HG02981 (cell line): ENCODE measurements around the gene SLMAP.
"Not testable (repeated sequence)": the region's sequence is repeated elsewhere in the genome, so short reads cannot be mapped to it uniquely, and the experiment has no call there.

Experiments used
- ATAC-seq: cut with Tn5 transposase; IDR thresholded peaks from one replicate; pipeline ENCODE4 v1.9.1; 2021; ENCODE audit warnings: mild to moderate bottlenecking, moderate library complexity; ENCODE audit not compliant: unreplicated experiment

The SLMAP gene

GRCh38 chr3:57792198-57792597 is 36.1 kb downstream of the SLMAP start:
- ATAC-seq, result no peak

GRCh38 chr3:57793737-57794187 is 37.7 kb downstream of the SLMAP start:
- no peak for ATAC-seq

GRCh38 chr3:57794501-57794900 is 38.4 kb downstream of the SLMAP start:
- ATAC-seq, result no peak

- no peak for ATAC-seq
Measured at GRCh38 chr3:57794951-57795350, 38.8 kb downstream of the SLMAP start.

GRCh38 chr3:57796261-57796660 is 40.2 kb downstream of the SLMAP start:
- ATAC-seq, result no peak

- no peak for ATAC-seq
Measured at GRCh38 chr3:57797701-57798487, 41.8 kb downstream of the SLMAP start.

- ATAC-seq, result no peak
Measured at GRCh38 chr3:57803647-57804081, 47.6 kb downstream of the SLMAP start.

GRCh38 chr3:57805266-57805665 is 49.2 kb downstream of the SLMAP start:
- no peak for ATAC-seq

GRCh38 chr3:57805674-57806073 is 49.6 kb downstream of the SLMAP start:
- ATAC-seq, result no peak

- not testable (repeated sequence) for ATAC-seq
Measured at GRCh38 chr3:57806195-57806594, 50.1 kb downstream of the SLMAP start.

- no peak for ATAC-seq
Measured at GRCh38 chr3:57808961-57809608, 53.0 kb downstream of the SLMAP start.

GRCh38 chr3:57809609-57809968 is 53.5 kb downstream of the SLMAP start:
- ATAC-seq, result no peak

GRCh38 chr3:57810048-57810447 is 53.9 kb downstream of the SLMAP start:
- ATAC-seq, result no peak

GRCh38 chr3:57810471-57811137 is 54.5 kb downstream of the SLMAP start:
- no peak for ATAC-seq

GRCh38 chr3:57815036-57815435 is 58.9 kb downstream of the SLMAP start:
- no peak for ATAC-seq

GRCh38 chr3:57816471-57817095 is 60.5 kb downstream of the SLMAP start:
- ATAC-seq, result no peak

- no peak for ATAC-seq
Measured at GRCh38 chr3:57818772-57819171, 62.7 kb downstream of the SLMAP start.

GRCh38 chr3:57820479-57820878 is 64.4 kb downstream of the SLMAP start:
- no peak for ATAC-seq

GRCh38 chr3:57821765-57822164 is 65.7 kb downstream of the SLMAP start:
- no peak for ATAC-seq

GRCh38 chr3:57822686-57823085 is 66.6 kb downstream of the SLMAP start:
- no peak for ATAC-seq

GRCh38 chr3:57825116-57825515 is 69.0 kb downstream of the SLMAP start:
- no peak for ATAC-seq
